HG03159 (cell line): Measurements from ENCODE around the gene ZDHHC12.

Experiments
- ATAC-seq: cut with Tn5 transposase; IDR thresholded peaks from one replicate; pipeline ENCODE4 v1.9.1; 2021; ENCODE audit warnings: mild to moderate bottlenecking, moderate library complexity; ENCODE audit not compliant: unreplicated experiment

The ZDHHC12 gene

GRCh38 chr9:128688501-128689292, 35.2 kb downstream of the ZDHHC12 start, which contains the start of gene SET:
Gene SET (plus strand): TSS chr9:128689222. CDS start chr9:128689583, 361 bp downstream.
- peak; percentile 65 for ATAC-seq

GRCh38 chr9:128687453-128687852, 36.5 kb downstream of the ZDHHC12 start:
- ATAC-seq = no peak

GRCh38 chr9:128685636-128686489, 38.1 kb downstream of the ZDHHC12 start:
- no peak for ATAC-seq

GRCh38 chr9:128684325-128685199, 39.4 kb downstream of the ZDHHC12 start:
- ATAC-seq = peak; percentile 28

- ATAC-seq = no peak
Observed at GRCh38 chr9:128684065-128684324, 39.9 kb downstream of the ZDHHC12 start.

- no peak for ATAC-seq
Observed at GRCh38 chr9:128683340-128684064, 40.4 kb downstream of the ZDHHC12 start.

- ATAC-seq = no peak
Observed at GRCh38 chr9:128677794-128678193, 46.1 kb downstream of the ZDHHC12 start.

GRCh38 chr9:128675382-128675781, 48.5 kb downstream of the ZDHHC12 start:
- ATAC-seq = no peak
